MM.1S (cell line): ENCODE results near the gene ZNF718.

Experiments used
- EZH2 ChIP-seq: fragments of 300-600 bp; sonication (generic); optimal IDR thresholded peaks from 2 replicates; pipeline ENCODE3; 2017; ENCODE audit warnings: low read depth, mild to moderate bottlenecking, antibody characterized with exemption, low read length, mixed read lengths
- TF ChIP-seq, protein P1 (sequence below): fragments of 300-600 bp; sonication (generic); IDR thresholded peaks from 2 replicates; pipeline ENCODE4 v1.5.1; 2016; ENCODE audit warnings: antibody characterized with exemption, low read length, mixed read lengths

DNA sequence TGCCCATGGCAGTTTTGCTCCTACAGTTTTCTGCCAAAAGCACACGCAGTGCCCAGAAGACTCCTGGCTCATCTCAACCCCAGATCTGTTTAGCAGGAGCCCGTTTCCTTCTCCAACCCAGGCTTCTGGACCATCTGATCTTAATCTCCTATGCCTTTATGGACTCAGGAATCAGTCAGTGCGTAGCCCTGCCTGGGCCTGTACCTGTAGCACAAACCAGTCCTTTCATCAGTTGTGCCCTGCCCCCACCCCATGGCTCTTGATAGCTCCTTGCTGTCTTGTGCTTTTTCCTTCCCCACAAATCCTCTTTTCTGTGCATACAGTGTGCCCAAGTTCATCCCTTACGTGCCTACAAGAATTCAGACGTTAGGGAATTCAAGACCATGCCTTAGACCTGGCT is 1.5 kb downstream of the ZNF718 start:
- no peak for TF ChIP-seq EZH2
- TF ChIP-seq, protein P1, sequence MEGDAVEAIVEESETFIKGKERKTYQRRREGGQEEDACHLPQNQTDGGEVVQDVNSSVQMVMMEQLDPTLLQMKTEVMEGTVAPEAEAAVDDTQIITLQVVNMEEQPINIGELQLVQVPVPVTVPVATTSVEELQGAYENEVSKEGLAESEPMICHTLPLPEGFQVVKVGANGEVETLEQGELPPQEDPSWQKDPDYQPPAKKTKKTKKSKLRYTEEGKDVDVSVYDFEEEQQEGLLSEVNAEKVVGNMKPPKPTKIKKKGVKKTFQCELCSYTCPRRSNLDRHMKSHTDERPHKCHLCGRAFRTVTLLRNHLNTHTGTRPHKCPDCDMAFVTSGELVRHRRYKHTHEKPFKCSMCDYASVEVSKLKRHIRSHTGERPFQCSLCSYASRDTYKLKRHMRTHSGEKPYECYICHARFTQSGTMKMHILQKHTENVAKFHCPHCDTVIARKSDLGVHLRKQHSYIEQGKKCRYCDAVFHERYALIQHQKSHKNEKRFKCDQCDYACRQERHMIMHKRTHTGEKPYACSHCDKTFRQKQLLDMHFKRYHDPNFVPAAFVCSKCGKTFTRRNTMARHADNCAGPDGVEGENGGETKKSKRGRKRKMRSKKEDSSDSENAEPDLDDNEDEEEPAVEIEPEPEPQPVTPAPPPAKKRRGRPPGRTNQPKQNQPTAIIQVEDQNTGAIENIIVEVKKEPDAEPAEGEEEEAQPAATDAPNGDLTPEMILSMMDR, result no peak
